ENCODE measurements around the gene USF2. TPM values are rescaled to one million over a fixed set of nuclear protein-coding genes. Genes with fewer than 3 reads are reported as not detected.

The USF2 gene
- total RNA-seq, 1 experiment from 2014 or later, result 81.6 TPM

- Mint-ChIP-seq H3K9me3 (ENCODE audit: unreplicated experiment) (no peaks in the 10 kb centered on the region), H3K27ac (ENCODE audit: low read depth, unreplicated experiment) (no peak overlapping the region), H3K4me1 (ENCODE audit: insufficient read depth, unreplicated experiment) (peaks cover 21% of the 10 kb centered on the region), H3K27me3 (ENCODE audit: insufficient read depth, unreplicated experiment) (no peaks in the 10 kb centered on the region), H3K36me3 (ENCODE audit: insufficient read depth, unreplicated experiment) (no peaks in the 10 kb centered on the region), H3K4me3 (ENCODE audit: unreplicated experiment) (no peak overlapping the region)
- intact Hi-C loops (cut with micrococcal nuclease), result no loop called here
- ChIA-PET CTCF (interaction anchor here (1.1 to 1.8 kb wide), 2 partner anchors 8 to 154 kb away, joined by 3 to 4 read pairs; no protein-coding TSS in a partner anchor), POLR2A (no interaction called here)
- DNase-seq (ENCODE audit: unreplicated experiment), result no peak
- no peak for TF ChIP-seq CTCF (IDR thresholded peaks at IDR 0.05; ENCODE audit: unreplicated experiment)
- BruUV-seq (replicated peaks), result no TSS peak
Measured at GRCh38 chr19:35314858-35315470, 46.2 kb downstream of the USF2 start.

GRCh38 chr19:35315883-35316282 lies 47.1 kb downstream of the USF2 start:
- Mint-ChIP-seq H3K4me1 (ENCODE audit: insufficient read depth, unreplicated experiment) (peaks cover 21% of the 10 kb centered on the region), H3K9me3 (ENCODE audit: unreplicated experiment) (no peaks in the 10 kb centered on the region), H3K36me3 (ENCODE audit: insufficient read depth, unreplicated experiment) (no peaks in the 10 kb centered on the region), H3K27ac (ENCODE audit: low read depth, unreplicated experiment) (no peak overlapping the region), H3K4me3 (ENCODE audit: unreplicated experiment) (no peak overlapping the region), H3K27me3 (ENCODE audit: insufficient read depth, unreplicated experiment) (no peaks in the 10 kb centered on the region)
- BruUV-seq (replicated peaks), result no TSS peak
- CTCF ChIA-PET, result interaction anchor here (0.6 to 1.8 kb wide), 4 partner anchors 9 to 181 kb away, joined by 3 to 4 read pairs (median 3); no protein-coding TSS in a partner anchor
- TF ChIP-seq CTCF (IDR thresholded peaks at IDR 0.05; ENCODE audit: unreplicated experiment), result no peak
- POLR2A ChIA-PET, result no interaction called here
- intact Hi-C loops (cut with micrococcal nuclease), result no loop called here
- DNase-seq (ENCODE audit: unreplicated experiment), result no peak

- CTCF ChIA-PET, result interaction anchor here (0.9 to 1.8 kb wide), 2 partner anchors 152 to 181 kb away, joined by 3 to 4 read pairs; no protein-coding TSS in a partner anchor
- BruUV-seq (replicated peaks), result no TSS peak
- no peak for DNase-seq (ENCODE audit: unreplicated experiment)
- TF ChIP-seq CTCF (IDR thresholded peaks at IDR 0.05; ENCODE audit: unreplicated experiment), result no peak
- Mint-ChIP-seq H3K9me3 (ENCODE audit: unreplicated experiment) (no peaks in the 10 kb centered on the region), H3K27me3 (ENCODE audit: insufficient read depth, unreplicated experiment) (no peaks in the 10 kb centered on the region), H3K4me1 (ENCODE audit: insufficient read depth, unreplicated experiment) (peaks cover 21% of the 10 kb centered on the region), H3K36me3 (ENCODE audit: insufficient read depth, unreplicated experiment) (no peaks in the 10 kb centered on the region), H3K4me3 (ENCODE audit: unreplicated experiment) (no peak overlapping the region), H3K27ac (ENCODE audit: low read depth, unreplicated experiment) (no peak overlapping the region)
- intact Hi-C loops (cut with micrococcal nuclease), result no loop called here
- POLR2A ChIA-PET, result no interaction called here
Measured at GRCh38 chr19:35316560-35316959, 47.8 kb downstream of the USF2 start.

GRCh38 chr19:35317464-35318043 lies 48.8 kb downstream of the USF2 start:
- Mint-ChIP-seq H3K9me3 (ENCODE audit: unreplicated experiment) (no peaks in the 10 kb centered on the region), H3K27me3 (ENCODE audit: insufficient read depth, unreplicated experiment) (no peaks in the 10 kb centered on the region), H3K36me3 (ENCODE audit: insufficient read depth, unreplicated experiment) (no peaks in the 10 kb centered on the region), H3K4me3 (ENCODE audit: unreplicated experiment) (no peak overlapping the region), H3K4me1 (ENCODE audit: insufficient read depth, unreplicated experiment) (peaks cover 21% of the 10 kb centered on the region), H3K27ac (ENCODE audit: low read depth, unreplicated experiment) (no peak overlapping the region)
- BruUV-seq (replicated peaks), result no TSS peak
- TF ChIP-seq CTCF (IDR thresholded peaks at IDR 0.05; ENCODE audit: unreplicated experiment), result no peak
- intact Hi-C loops (cut with micrococcal nuclease), result no loop called here
- no peak for DNase-seq (ENCODE audit: unreplicated experiment)
- POLR2A ChIA-PET, result interaction anchor here (1.0 kb wide), 1 partner anchor 52 kb away, joined by 3 read pairs; no protein-coding TSS in a partner anchor
- CTCF ChIA-PET, result interaction anchor here (0.5 to 1.8 kb wide), 4 partner anchors 36 to 587 kb away, joined by 3 to 6 read pairs (median 3); no protein-coding TSS in a partner anchor
